Right renal pelvis (tissue), 4 donors: Measurements from ENCODE around the gene SH3BGRL2. TPM values are rescaled to one million over a fixed set of nuclear protein-coding genes. Genes with fewer than 3 reads are reported as not detected.
"Not testable (repeated sequence)": the region's sequence is repeated elsewhere in the genome, so short reads cannot be mapped to it uniquely, and the experiment has no call there.

Experiments used
- DNase-seq, 4 donors: peaks; one replicate each; pipeline ENCODE4 v3.0.0-alpha.2; 2013; ENCODE audit warnings: low read depth in 4 of 4, low spot score in 3 of 4, missing footprints in 1 of 4
- polyA plus RNA-seq, 4 donors: library from polyadenylated mRNA; unstranded; fragments of 120-200 nt; gene quantifications; one replicate each; pipeline ENCODE4 v1.2.1, GENCODE V29; 2013; ENCODE audit not compliant: insufficient read length in 4 of 4

SH3BGRL2 gene
- polyA plus RNA-seq, 4 donors, result 30.4 to 44.2 (median 36.6) TPM

DNA sequence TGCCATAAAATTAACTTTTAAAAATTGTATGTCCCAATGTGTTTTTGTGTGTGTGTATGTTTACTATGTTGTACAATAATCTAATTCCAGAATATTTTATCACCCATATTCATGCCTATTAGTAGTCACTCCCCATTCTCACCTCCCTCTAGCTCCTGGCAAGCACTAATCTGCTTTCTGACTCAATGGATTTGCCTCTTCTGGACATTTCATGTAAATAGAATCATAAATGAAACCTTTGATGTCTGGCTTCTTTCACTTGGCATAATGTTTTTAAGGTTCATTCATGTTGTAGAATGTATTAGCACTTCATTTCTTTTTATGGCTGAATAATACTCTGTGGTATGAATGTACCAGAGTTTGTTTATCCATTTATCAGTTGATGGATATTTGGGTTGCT lies 15.4 kb downstream of the SH3BGRL2 start:
- no peak for DNase-seq

GRCh38 chr6:79647741-79648140 lies 16.6 kb downstream of the SH3BGRL2 start:
- DNase-seq, result no peak

GRCh38 chr6:79648328-79648727 lies 17.2 kb downstream of the SH3BGRL2 start:
- DNase-seq, result no peak

DNA sequence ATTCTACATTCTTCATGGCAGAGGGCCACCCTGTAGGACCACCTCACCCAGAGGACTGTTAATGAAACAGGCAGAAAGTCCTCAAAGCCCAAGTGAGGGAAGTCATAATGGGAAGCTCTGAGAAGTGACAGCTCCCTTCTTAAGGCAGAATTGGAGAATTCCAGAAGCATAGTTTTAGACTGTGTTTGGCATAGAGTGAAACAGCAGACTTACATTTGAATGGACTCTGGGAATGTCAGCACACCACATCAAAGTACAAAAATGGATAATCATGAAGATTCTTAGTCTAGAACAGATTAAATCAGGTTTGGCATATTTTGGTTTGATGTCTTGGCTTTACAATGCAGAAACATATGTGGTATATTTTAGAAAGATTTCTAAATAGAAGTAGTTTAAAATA lies 17.9 kb downstream of the SH3BGRL2 start:
- DNase-seq, result no peak

DNA sequence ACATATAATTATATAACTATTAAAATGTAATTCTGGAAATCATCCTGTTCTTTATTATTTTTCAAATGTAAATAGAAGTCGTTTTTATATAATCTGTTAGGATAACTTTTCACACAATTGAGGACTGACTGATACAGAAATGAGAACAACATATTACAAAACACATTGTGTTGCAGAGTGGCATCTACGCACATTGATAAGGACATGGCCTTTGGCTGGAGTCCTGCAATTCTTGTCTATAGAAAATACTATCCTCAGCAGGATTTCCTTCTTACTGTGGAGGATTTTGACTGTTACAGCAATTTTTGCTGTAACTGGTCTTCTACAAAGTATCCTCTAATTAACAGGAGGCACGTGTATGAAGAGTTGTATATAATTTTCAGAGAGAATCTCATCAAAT lies 19.8 kb downstream of the SH3BGRL2 start:
- no peak for DNase-seq

- no peak for DNase-seq
These were observed 25.0 kb downstream of the SH3BGRL2 start for GRCh38 chr6:79656134-79656533.

- no peak for DNase-seq
These were observed 26.1 kb downstream of the SH3BGRL2 start for GRCh38 chr6:79657238-79657637.

DNA sequence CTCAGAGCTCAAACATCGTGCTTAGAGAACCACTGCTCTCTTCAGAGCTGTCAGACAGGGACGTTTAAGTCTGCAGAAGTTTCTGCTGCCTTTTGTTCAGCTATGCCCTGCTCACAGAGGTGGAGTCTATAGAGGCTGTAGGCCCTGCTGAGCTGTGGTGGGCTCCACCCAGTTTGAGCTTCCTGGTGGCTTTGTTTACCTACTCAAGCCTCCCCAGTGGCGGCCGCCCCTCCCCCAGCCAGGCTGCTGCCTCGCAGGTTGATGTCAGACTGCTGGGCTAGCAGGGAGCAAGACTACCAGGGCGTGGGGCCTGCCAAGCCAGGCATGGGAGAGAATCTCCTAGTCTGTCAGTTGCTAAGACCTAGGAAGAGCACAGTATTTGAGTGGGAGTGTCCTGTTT lies 32.5 kb downstream of the SH3BGRL2 start:
- not testable (repeated sequence) for DNase-seq

GRCh38 chr6:79665725-79666551 lies 34.8 kb downstream of the SH3BGRL2 start:
- no peak for DNase-seq

DNA sequence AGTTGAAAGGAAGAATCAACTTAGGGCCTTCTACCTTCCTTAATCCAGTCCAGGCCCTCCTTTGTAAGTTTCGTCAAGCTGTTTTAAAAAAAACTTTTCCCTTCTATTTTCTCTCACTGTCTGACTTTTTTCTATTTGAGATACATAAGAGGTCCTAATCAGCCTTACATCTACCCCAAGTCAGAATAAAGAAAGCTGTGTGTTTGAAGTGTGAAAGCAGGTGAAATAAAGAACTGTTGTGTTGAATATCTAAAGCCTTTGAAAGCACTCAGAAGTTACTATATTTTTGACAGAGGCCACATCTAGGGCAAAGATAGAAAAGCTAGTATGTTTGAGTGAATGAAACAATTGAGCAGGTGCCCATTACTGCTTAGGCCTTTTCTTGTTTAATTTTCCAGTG lies 35.5 kb downstream of the SH3BGRL2 start:
- DNase-seq, result no peak

- DNase-seq, result no peak
These were observed 37.3 kb downstream of the SH3BGRL2 start for GRCh38 chr6:79668381-79668780.

- no peak for DNase-seq
These were observed 38.6 kb downstream of the SH3BGRL2 start for GRCh38 chr6:79669766-79670165.

DNA sequence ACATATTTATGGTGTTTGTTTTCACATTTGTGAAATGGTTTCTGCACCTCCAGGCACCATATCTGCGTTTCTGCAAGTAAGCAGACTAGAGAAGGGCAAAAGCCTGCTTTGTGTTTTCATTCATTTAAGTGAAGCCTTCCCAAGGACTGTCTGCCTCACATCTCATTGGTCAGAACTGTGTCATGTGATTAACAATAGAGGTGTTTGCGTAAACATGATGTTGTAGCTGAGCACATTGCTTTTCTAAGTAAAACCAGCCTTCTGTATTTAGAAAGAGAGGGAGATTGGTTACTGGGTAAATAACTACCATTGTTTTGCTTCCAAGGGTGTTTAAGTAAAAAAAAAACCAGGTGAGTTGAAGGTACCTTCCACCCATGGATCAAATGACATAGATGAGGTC lies 39.7 kb downstream of the SH3BGRL2 start:
- no peak for DNase-seq

DNA sequence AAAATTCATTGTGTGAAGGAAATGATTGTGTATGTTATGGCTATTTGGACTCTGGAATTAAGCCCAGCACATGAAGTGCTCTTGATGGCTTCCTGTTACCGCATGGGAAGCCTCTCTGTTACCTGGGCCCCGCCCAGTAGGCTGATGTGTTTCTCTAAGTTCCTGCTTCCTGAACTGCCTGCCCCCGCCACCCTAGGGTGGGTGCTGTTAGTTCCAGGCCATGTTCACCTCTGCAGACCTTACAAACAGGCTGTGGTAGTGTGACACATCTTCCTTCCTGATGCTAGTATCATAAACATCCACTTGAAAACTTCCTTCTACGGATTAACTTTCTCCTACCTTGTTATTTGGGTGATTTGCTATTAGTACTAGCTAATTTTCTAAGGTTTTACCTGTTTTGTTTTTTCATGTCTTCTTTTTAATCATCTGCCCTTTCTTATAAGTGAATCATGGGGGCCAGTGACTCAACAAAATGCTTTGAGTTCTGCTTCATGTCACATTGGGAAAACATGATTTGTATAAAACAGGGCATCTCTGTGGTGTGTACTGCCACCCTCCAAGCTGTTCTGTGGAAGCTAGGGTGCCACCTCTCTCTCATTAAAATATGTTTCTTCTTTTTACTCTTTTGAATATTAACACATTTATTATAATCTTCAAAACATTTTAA lies 40.6 kb downstream of the SH3BGRL2 start:
- no peak for DNase-seq

GRCh38 chr6:79672631-79673111 lies 41.5 kb downstream of the SH3BGRL2 start:
- DNase-seq, result no peak

DNA sequence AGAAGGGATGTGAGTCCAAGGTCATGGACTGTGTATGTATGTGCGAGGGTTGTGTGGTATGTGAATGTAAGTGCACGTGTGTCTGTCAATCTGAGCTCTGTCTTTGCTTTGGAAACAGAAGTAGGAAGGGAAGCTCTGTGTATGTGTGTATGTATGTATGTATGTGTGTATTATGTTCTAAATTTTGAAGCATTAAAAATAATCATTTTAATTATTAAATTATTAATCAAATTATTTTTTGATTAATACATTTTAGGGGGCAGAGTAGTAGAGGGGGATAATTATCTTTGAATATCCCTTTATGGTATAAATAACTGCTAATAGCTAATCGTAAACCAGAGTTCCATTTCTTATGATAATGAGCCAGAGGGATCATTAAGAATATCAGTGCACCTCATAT lies 42.8 kb downstream of the SH3BGRL2 start:
- DNase-seq, result no peak

- no peak for DNase-seq
These were observed 45.9 kb downstream of the SH3BGRL2 start for GRCh38 chr6:79676785-79677736.

GRCh38 chr6:79682682-79683081 lies 51.6 kb downstream of the SH3BGRL2 start:
- not testable (repeated sequence) for DNase-seq

GRCh38 chr6:79684876-79685275 lies 53.7 kb downstream of the SH3BGRL2 start:
- DNase-seq, result no peak

DNA sequence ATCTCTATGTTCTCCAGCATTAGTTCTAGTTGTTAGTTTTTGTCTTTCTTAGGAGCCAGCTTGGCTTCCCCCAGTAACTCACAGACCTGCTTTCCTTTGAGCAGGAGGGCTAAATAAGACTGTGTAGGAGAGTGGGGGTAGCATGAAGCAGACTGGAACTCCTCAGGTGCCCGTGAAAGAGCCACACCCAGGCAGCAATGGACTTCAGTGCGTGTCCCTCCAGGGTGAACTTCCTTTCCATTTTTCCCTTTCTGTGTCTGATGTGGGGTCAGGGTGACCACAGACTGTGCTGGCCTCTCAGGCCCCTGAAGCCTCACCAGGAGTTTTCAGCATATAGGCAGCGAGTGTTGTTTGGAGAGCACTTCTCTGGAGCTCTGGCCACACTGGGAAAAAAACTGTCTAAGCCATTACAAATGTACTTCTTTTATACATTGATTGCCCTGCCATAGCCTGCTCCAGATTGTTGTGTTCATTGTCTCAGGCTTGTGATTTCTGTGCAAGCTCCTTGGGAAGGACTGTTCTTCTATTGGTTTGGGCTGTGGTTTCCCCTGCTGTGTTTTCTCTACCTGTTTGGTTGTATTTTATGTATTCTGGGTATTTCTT lies 55.7 kb downstream of the SH3BGRL2 start:
- DNase-seq, result no peak
